ENCODE measurements around the gene NT5M. TPM values are rescaled to one million over a fixed set of nuclear protein-coding genes. Genes with fewer than 3 reads are reported as not detected.
"Not testable (repeated sequence)": the region's sequence is repeated elsewhere in the genome, so short reads cannot be mapped to it uniquely, and the experiment has no call there.

Gene NT5M
- total and polyA plus RNA-seq, 10 donors: 1.2 to 3.6 (median 2.6) TPM

DNA sequence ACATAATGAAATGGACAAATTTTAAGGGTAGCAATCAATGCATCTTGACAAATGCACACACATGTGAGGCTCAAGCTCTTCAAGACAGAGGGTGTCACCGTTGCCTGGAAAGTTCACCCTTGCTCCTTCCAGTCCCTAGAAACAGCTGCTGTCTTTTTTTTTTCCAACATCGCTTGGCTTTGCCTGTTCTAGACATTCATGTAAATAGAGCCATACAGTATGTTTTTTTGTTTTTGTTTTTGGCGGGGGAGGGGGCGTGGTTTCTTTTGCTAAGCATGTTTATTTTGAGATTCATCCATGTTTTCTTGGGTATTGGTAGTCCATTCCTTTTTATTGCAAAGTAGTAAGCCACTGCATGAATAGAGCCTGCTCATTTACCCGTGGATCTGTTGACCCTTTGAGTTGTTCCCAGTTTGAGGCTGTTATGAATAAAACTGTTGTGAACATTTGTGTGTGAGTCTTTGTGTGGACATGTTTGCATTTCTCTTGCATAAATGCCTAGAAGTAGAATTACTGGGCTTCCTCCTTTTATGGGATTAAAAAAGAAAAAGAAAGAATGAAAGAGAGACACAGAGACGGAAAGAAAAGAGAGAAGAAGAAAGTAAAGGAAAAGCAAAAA is 78.4 kb downstream of the NT5M start:
- TF ChIP-seq POLR2A (IDR thresholded peaks at IDR 0.05) (no peak), POLR2AphosphoS5 (IDR thresholded peaks at IDR 0.05) (no peak), CTCF (IDR thresholded peaks at IDR 0.05 in 8 of 11, conservative IDR thresholded peaks at IDR 0.05 in 3 of 11) (no peak)
- Histone ChIP-seq H3K27me3 (replicated peaks in 1 of 7) (peaks cover 0 to 8% (median 0%) of the 10 kb centered on the region in 7 donors), H3K4me1 (peaks cover 0 to 4% (median 0%) of the 10 kb centered on the region in 6 donors), H3K27ac (no peak overlapping the region), H3K36me3 (no peaks in the 10 kb centered on the region), H3K4me3 (no peak overlapping the region), H3K9me3 (no peaks in the 10 kb centered on the region)
- DNase-seq: no peak
- 71 to 83% (median 76%) methylated on average over 6 of the region's 6 CpGs for WGBS, 5 donors
- intact Hi-C loops (cut with DNase I; ENCODE audit: low total_unique reads): no loop called here

- H3K9me3 ChIP-seq: no peaks in the 10 kb centered on the region
Observed at GRCh38 chr17:17382065-17382459, 78.9 kb downstream of the NT5M start.

DNA sequence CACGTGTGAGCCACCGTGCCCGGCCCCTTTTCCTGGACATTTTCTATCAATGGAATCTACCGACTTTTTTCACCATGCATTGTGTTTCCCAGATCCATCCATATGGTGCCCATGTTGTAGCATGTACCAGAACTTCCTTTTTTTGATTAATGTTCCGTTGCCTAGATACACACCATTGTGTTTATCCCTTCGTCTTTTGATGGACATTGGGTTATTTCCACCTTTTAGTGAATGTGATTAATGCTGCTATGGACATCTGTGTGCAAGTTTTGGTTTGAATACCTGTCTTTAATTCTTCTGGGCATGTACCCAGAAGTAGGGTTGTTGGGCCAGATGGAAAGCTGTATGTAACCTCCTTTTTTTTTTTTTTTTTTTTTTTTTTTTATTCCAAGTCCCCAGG is 79.8 kb downstream of the NT5M start:
- no peak overlapping the region for H3K27ac ChIP-seq
- no peak for TF ChIP-seq POLR2A (IDR thresholded peaks at IDR 0.05)
- TF ChIP-seq POLR2AphosphoS5 (IDR thresholded peaks at IDR 0.05): no peak
- TF ChIP-seq CTCF (IDR thresholded peaks at IDR 0.05 in 8 of 11, conservative IDR thresholded peaks at IDR 0.05 in 3 of 11): no peak
- no peaks in the 10 kb centered on the region for H3K36me3 ChIP-seq
- WGBS, 5 donors: 42 to 57% (median 45%) methylated on average over 6 of the region's 6 CpGs
- no peak for DNase-seq
- H3K27me3 ChIP-seq (replicated peaks in 1 of 7): peaks cover 0 to 8% (median 0%) of the 10 kb centered on the region in 7 donors
- H3K4me3 ChIP-seq: no peak overlapping the region
- intact Hi-C loops (cut with DNase I; ENCODE audit: low total_unique reads): no loop called here
- peaks cover 0 to 9% (median 0%) of the 10 kb centered on the region in 6 donors for H3K4me1 ChIP-seq
- no peaks in the 10 kb centered on the region for H3K9me3 ChIP-seq

More at GRCh38 chr17:17382065-17382459, 78.9 kb downstream of the NT5M start:
- TF ChIP-seq POLR2A (IDR thresholded peaks at IDR 0.05): no peak
- TF ChIP-seq CTCF (IDR thresholded peaks at IDR 0.05 in 8 of 11, conservative IDR thresholded peaks at IDR 0.05 in 3 of 11): no peak
- no peak for TF ChIP-seq POLR2AphosphoS5 (IDR thresholded peaks at IDR 0.05)
- Histone ChIP-seq H3K36me3 (no peaks in the 10 kb centered on the region), H3K4me1 (peaks cover 0 to 5% (median 0%) of the 10 kb centered on the region in 6 donors), H3K27me3 (replicated peaks in 1 of 7) (peaks cover 0 to 8% (median 0%) of the 10 kb centered on the region in 7 donors), H3K4me3 (no peak overlapping the region), H3K27ac (no peak overlapping the region)
- DNase-seq: no peak
- WGBS, 5 donors: 73 to 86% (median 78%) methylated on average over 3 of the region's 3 CpGs
- intact Hi-C loops (cut with DNase I; ENCODE audit: low total_unique reads): no loop called here

DNA sequence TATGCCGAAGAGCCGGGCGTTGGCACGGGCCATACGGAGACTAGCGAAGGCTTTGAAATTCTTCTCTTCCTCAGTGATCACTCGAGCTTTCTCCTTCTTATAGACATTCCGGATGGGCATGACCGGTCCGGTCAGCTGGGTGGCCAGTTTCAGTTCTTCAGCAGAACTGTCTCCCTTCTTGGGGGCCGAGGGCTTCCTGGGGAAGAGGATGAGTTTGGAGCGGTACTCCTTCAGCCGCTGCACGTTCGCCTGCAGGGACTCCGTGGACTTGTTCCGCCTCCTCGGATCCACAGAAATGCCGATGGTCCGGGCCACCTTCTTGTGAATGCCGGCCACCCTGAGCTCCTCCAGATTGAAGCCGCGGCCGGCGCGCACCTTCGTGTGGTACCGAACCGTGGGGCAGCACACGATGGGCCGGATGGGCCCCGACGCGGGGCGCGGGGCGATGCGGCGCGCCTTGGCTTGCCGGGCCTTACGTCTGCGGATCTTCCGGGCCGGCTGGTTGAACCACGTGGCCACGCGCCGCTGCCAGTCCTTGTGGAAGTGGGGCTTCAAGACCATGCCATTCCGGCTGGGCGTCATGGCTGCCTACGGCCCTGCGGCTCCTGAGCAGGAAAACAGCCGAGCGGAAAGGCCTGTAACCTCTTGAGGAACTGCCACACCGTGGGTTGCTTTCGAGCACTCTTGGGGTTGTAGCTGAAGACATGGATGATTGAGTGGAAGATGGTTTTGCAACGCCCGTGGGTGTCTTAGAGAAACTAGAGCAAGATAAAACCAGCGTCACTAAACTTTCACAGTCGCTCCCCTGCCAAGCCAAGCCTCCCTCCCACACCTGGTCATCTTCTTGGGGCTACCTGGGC is 80.5 kb downstream of the NT5M start:
- DNase-seq; intact Hi-C loops (cut with DNase I; ENCODE audit: low total_unique reads); H3K27ac ChIP-seq; H3K4me3 ChIP-seq; H3K9me3 ChIP-seq; H3K27me3 ChIP-seq (replicated peaks in 1 of 7); H3K36me3 ChIP-seq: not testable (repeated sequence)
- peaks cover 0 to 15% (median 0%) of the 10 kb centered on the region in 6 donors for H3K4me1 ChIP-seq
- 91 to 95% (median 93%) methylated on average over 55 to 61 of the region's 61 CpGs for WGBS, 5 donors

All from spleen (tissue), 11 donors.